Activated naive CD4-positive, alpha-beta T cell treated with Interleukin-2 at 50 U/mL for 16 hours (primary cell): ENCODE data around the gene ABCC11.
A peak's percentile ranks its signal among the peaks of the same experiment; 100 is the strongest.
"Not testable (repeated sequence)": the region's sequence is repeated elsewhere in the genome, so short reads cannot be mapped to it uniquely, and the experiment has no call there.

Experiments used
- DNase-seq: peaks from one replicate; pipeline ENCODE4 v3.0.0-alpha.2; 2020

Gene ABCC11

GRCh38 chr16:48244863-48245195 is 2.5 kb downstream of the ABCC11 start:
- DNase-seq, result no peak

GRCh38 chr16:48244080-48244862 is 3.1 kb downstream of the ABCC11 start, which contains the start of gene LONP2:
LONP2 (plus strand) TSS chr16:48244300; CDS start chr16:48244389, 89 bp downstream.
- DNase-seq, result peak; percentile 96

- not testable (repeated sequence) for DNase-seq
These were observed 7.2 kb downstream of the ABCC11 start for GRCh38 chr16:48240147-48240546.

GRCh38 chr16:48236286-48236685 is 11.1 kb downstream of the ABCC11 start:
- DNase-seq, result no peak

- no peak for DNase-seq
These were observed 11.7 kb downstream of the ABCC11 start for GRCh38 chr16:48235556-48236136.

- DNase-seq, result no peak
These were observed 12.2 kb downstream of the ABCC11 start for GRCh38 chr16:48235058-48235555.

GRCh38 chr16:48234630-48235029 is 12.7 kb downstream of the ABCC11 start:
- no peak for DNase-seq

GRCh38 chr16:48232493-48233040 is 14.8 kb downstream of the ABCC11 start:
- DNase-seq, result peak; percentile 4

- DNase-seq, result peak; percentile 5
These were observed 15.4 kb downstream of the ABCC11 start for GRCh38 chr16:48231727-48232492.

GRCh38 chr16:48225456-48225855 is 21.9 kb downstream of the ABCC11 start:
- DNase-seq, result no peak

GRCh38 chr16:48223490-48223889 is 23.8 kb downstream of the ABCC11 start:
- no peak for DNase-seq

GRCh38 chr16:48220891-48221290 is 26.4 kb downstream of the ABCC11 start:
- DNase-seq, result no peak

GRCh38 chr16:48218473-48218872 is 28.9 kb downstream of the ABCC11 start:
- DNase-seq, result no peak

GRCh38 chr16:48217708-48218107 is 29.6 kb downstream of the ABCC11 start:
- no peak for DNase-seq

- no peak for DNase-seq
These were observed 31.6 kb downstream of the ABCC11 start for GRCh38 chr16:48215738-48216137.

- no peak for DNase-seq
These were observed 35.3 kb downstream of the ABCC11 start for GRCh38 chr16:48212033-48212432.

GRCh38 chr16:48210747-48211146 is 36.6 kb downstream of the ABCC11 start:
- no peak for DNase-seq

GRCh38 chr16:48206594-48207242 is 40.6 kb downstream of the ABCC11 start:
- DNase-seq, result no peak

- DNase-seq, result no peak
These were observed 42.6 kb downstream of the ABCC11 start for GRCh38 chr16:48204825-48205151.

- no peak for DNase-seq
These were observed 43.1 kb downstream of the ABCC11 start for GRCh38 chr16:48203974-48204824.

- DNase-seq, result no peak
These were observed 45.7 kb downstream of the ABCC11 start for GRCh38 chr16:48201515-48202201.
